Activated CD8-positive, alpha-beta T cell treated with anti-CD3 and anti-CD28 coated beads, Interleukin-2, amount 10 ng/mL, durations not matched to agents 7 days and 5 days (primary cell): Measurements from ENCODE around the gene STX4. TPM values are rescaled to one million over a fixed set of nuclear protein-coding genes. Genes with fewer than 3 reads are reported as not detected.

Source experiments
- ATAC-seq: fragments of 150-1000 bp; cut with Tn5 transposase; one replicate; pipeline ENCODE4 v1.10.0; 2021; ENCODE audit warnings: moderate library complexity
- CTCF ChIA-PET: fragments of 350-600 bp; sonication (Branson Sonifier 250); formaldehyde crosslinking; loops from one replicate; lab custom pipeline; 2021; ENCODE audit warnings: antibody characterized with exemption; lab: Charles Lee
- POLR2A ChIA-PET: fragments of 350-600 bp; sonication (Branson Sonifier 250); formaldehyde crosslinking; loops from one replicate; lab custom pipeline; 2021; ENCODE audit warnings: antibody characterized with exemption; lab: Charles Lee
- DNase-seq: peaks from one replicate; pipeline ENCODE4 v3.0.0-alpha.2; 2020
- H3K27ac Mint-ChIP-seq: one replicate; pipeline ENCODE4 v1.8.0; 2021; ENCODE audit warnings: mild to moderate bottlenecking, mixed read lengths
- H3K27me3 Mint-ChIP-seq: one replicate; pipeline ENCODE4 v1.8.0; 2021; ENCODE audit warnings: low read depth, mixed read lengths
- H3K36me3 Mint-ChIP-seq: one replicate; pipeline ENCODE4 v1.8.0; 2021; ENCODE audit warnings: low read depth, mixed read lengths
- H3K4me1 Mint-ChIP-seq: one replicate; pipeline ENCODE4 v1.8.0; 2021; ENCODE audit warnings: low read depth, mixed read lengths
- H3K4me3 Mint-ChIP-seq: one replicate; pipeline ENCODE4 v1.8.0; 2021; ENCODE audit warnings: mild to moderate bottlenecking, mixed read lengths
- H3K9me3 Mint-ChIP-seq: one replicate; pipeline ENCODE4 v1.8.0; 2022; ENCODE audit warnings: mixed read lengths; ENCODE audit not compliant: insufficient read depth
- total RNA-seq, 2 experiments: library from RNA; stranded (reverse); gene quantifications; one replicate each; pipeline ENCODE4 v1.2.3, GENCODE V29; 2021

STX4 gene
- total RNA-seq, 2 experiments from 2014 or later: 46.4 to 53.5 TPM

DNA sequence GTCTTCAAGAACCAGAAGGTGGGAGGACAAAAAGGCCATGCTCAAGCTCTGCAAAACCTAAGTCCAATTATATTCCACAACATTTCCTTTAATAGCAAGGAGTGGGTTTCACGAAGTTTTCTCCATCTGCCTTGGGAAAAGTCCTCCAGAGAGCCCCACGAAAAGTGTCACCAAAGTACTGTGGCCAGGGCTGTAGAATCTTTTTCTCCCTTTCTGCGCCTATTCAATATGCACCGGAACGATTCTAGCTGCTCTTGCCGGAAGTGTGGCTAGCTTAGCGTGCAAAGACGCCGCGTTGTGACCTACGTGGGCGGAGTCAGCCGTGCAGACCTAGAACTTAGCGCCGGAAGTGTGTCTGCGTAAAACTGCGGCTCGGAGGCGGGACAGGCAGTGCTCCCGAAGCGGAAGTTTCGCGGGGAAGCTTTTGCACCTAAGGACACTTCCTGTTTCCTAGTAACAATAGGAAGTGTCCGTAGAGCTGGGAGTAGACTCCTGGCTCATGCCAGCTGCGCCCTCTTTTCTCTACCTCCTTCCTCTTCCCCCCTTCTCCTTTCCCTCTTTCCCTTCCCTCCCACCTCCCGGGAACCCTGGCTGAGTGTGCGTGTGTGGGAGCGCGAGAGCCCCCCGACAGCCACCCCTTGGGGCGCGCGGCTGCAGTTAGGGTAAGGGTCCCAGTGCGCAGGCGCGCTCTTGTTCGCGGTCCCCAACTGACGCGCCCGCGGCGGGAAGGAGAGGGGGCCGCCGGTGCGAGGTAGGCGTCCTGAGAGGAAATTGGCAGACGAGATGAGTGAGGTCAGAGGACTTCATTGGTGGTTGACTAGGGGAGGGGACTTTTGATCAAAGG lies 40.8 kb downstream of the STX4 start, which contains the start of the genes ZNF646 and ZNF668:
Gene ZNF646 (plus strand): TSS at position 453 of the 844 bp plus-strand sequence. CDS start 1,903 bp downstream, outside the sequence.
Gene ZNF668 (minus strand): TSS at position 271 of the 844 bp plus-strand sequence. CDS start 9,781 bp downstream, outside the sequence.
- H3K9me3 Mint-ChIP-seq: no peaks in the 10 kb centered on the region
- peak within 1 kb of the TSS; percentile 99 for H3K4me3 Mint-ChIP-seq
- H3K27ac Mint-ChIP-seq: peak within 1 kb of the TSS; percentile 99
- DNase-seq (peak; percentile 100), ATAC-seq (peak; percentile 77)
- peaks cover 41% of the 10 kb centered on the region for H3K36me3 Mint-ChIP-seq
- POLR2A ChIA-PET: interaction anchor here (0.6 to 2.7 kb wide), 26 partner anchors 9 to 415 kb away, joined by 3 to 19 read pairs (median 5); partner anchors contain the start of genes ARMC5, FUS, HSD3B7 and KAT8
- no peaks in the 10 kb centered on the region for H3K27me3 Mint-ChIP-seq
- CTCF ChIA-PET: interaction anchor here (0.8 to 3.0 kb wide), 15 partner anchors 9 to 799 kb away, joined by 3 to 19 read pairs (median 4); partner anchors contain the start of genes HSD3B7, KAT8, VKORC1 and ZNF267
- peaks cover 48% of the 10 kb centered on the region for H3K4me1 Mint-ChIP-seq

- H3K36me3 Mint-ChIP-seq: peaks cover 47% of the 10 kb centered on the region
These were observed 41.4 kb downstream of the STX4 start for GRCh38 chr16:31074814-31075183.

GRCh38 chr16:31076319-31076718 lies 43.0 kb downstream of the STX4 start:
- H3K4me1 Mint-ChIP-seq: peaks cover 56% of the 10 kb centered on the region
- peak overlapping the region; percentile 18 for H3K4me3 Mint-ChIP-seq
- peaks cover 57% of the 10 kb centered on the region for H3K36me3 Mint-ChIP-seq
- H3K9me3 Mint-ChIP-seq: no peaks in the 10 kb centered on the region
- ChIA-PET CTCF (interaction anchor here (3.0 kb wide), 1 partner anchor 91 kb away, joined by 15 read pairs; the partner anchor contains the start of gene HSD3B7), POLR2A (no interaction called here)
- ATAC-seq (no peak), DNase-seq (no peak)
- H3K27ac Mint-ChIP-seq: peak overlapping the region; percentile 63
- H3K27me3 Mint-ChIP-seq: no peaks in the 10 kb centered on the region

More at GRCh38 chr16:31074814-31075183, 41.4 kb downstream of the STX4 start:
- H3K27me3 Mint-ChIP-seq: no peaks in the 10 kb centered on the region
- H3K4me1 Mint-ChIP-seq: peaks cover 50% of the 10 kb centered on the region
- POLR2A ChIA-PET: interaction anchor here (0.6 to 2.7 kb wide), 18 partner anchors 10 to 384 kb away, joined by 3 to 19 read pairs (median 6); partner anchors contain the start of genes ARMC5, FUS, HSD3B7 and KAT8
- H3K27ac Mint-ChIP-seq: peak overlapping the region; percentile 97
- DNase-seq: no peak
- no peak for ATAC-seq
- no peaks in the 10 kb centered on the region for H3K9me3 Mint-ChIP-seq
- CTCF ChIA-PET: interaction anchor here (1.0 to 3.0 kb wide), 8 partner anchors 10 to 798 kb away, joined by 3 to 19 read pairs (median 5); partner anchors contain the start of genes HSD3B7, VKORC1 and ZNF267
- peak overlapping the region; percentile 93 for H3K4me3 Mint-ChIP-seq

DNA sequence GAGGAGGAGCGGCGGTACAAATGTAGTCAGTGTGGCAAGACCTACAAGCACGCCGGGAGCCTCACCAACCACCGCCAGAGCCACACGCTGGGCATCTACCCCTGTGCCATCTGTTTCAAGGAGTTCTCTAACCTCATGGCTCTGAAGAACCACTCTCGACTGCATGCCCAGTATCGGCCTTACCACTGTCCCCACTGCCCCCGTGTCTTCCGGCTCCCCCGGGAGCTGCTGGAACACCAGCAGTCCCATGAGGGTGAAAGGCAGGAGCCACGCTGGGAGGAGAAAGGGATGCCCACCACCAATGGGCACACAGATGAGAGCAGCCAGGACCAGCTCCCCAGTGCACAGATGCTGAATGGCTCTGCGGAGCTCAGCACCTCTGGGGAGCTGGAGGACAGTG lies 43.7 kb downstream of the STX4 start:
- H3K9me3 Mint-ChIP-seq: no peaks in the 10 kb centered on the region
- peaks cover 58% of the 10 kb centered on the region for H3K36me3 Mint-ChIP-seq
- H3K4me3 Mint-ChIP-seq: no peak overlapping the region
- H3K27me3 Mint-ChIP-seq: no peaks in the 10 kb centered on the region
- DNase-seq (no peak), ATAC-seq (no peak)
- H3K27ac Mint-ChIP-seq: no peak overlapping the region
- ChIA-PET POLR2A (no interaction called here), CTCF (no interaction called here)
- H3K4me1 Mint-ChIP-seq: peaks cover 49% of the 10 kb centered on the region

DNA sequence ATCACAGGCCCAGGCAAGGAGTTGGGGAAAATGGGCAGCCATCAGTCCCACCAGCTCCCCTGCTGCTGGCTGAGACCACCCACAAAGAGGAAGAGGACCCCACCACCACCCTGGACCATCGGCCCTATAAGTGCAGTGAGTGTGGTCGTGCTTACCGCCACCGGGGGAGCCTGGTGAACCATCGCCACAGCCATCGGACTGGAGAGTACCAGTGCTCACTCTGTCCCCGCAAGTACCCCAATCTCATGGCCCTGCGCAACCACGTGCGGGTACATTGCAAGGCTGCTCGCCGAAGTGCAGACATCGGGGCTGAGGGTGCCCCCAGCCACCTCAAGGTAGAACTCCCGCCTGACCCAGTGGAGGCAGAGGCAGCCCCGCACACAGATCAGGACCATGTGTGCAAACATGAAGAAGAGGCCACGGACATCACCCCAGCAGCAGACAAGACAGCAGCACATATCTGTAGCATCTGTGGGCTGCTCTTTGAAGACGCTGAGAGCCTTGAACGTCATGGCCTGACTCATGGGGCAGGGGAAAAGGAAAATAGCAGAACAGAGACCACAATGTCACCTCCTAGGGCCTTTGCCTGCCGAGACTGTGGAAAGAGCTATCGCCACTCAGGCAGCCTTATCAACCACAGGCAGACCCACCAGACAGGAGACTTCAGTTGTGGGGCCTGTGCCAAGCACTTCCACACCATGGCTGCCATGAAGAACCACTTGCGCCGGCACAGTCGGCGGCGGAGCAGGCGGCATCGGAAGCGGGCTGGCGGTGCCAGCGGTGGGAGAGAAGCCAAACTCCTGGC lies 44.4 kb downstream of the STX4 start:
- POLR2A ChIA-PET: no interaction called here
- ATAC-seq (no peak), DNase-seq (no peak)
- Mint-ChIP-seq H3K9me3 (no peaks in the 10 kb centered on the region), H3K4me1 (peaks cover 50% of the 10 kb centered on the region), H3K27me3 (no peaks in the 10 kb centered on the region), H3K4me3 (no peak overlapping the region), H3K36me3 (peaks cover 54% of the 10 kb centered on the region), H3K27ac (no peak overlapping the region)
- CTCF ChIA-PET: no interaction called here

DNA sequence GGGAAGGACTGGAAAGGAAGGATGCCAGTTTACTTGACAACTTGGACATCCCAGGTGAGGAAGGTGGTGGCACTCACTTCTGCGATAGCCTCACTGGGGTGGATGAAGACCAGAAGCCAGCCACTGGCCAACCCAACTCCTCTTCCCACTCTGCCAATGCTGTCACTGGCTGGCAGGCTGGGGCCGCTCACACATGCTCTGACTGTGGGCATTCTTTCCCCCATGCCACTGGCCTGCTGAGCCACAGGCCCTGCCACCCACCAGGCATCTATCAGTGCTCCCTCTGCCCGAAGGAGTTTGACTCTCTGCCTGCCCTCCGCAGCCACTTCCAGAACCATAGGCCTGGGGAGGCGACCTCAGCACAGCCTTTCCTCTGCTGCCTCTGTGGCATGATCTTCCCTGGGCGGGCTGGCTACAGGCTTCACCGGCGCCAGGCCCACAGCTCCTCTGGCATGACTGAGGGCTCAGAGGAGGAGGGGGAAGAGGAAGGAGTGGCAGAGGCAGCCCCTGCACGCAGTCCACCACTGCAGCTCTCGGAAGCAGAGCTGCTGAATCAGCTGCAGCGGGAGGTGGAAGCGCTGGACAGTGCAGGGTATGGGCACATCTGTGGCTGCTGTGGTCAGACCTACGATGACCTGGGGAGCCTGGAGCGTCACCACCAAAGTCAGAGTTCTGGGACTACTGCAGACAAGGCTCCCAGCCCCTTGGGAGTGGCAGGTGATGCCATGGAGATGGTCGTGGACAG lies 45.4 kb downstream of the STX4 start:
- Mint-ChIP-seq H3K9me3 (no peaks in the 10 kb centered on the region), H3K4me3 (no peak overlapping the region), H3K27ac (no peak overlapping the region), H3K4me1 (peaks cover 50% of the 10 kb centered on the region), H3K36me3 (peaks cover 55% of the 10 kb centered on the region), H3K27me3 (no peaks in the 10 kb centered on the region)
- no peak for DNase-seq
- no peak for ATAC-seq
- CTCF ChIA-PET: interaction anchor here (0.9 kb wide), 1 partner anchor 63 kb away, joined by 4 read pairs; no protein-coding TSS in a partner anchor
- POLR2A ChIA-PET: no interaction called here

DNA sequence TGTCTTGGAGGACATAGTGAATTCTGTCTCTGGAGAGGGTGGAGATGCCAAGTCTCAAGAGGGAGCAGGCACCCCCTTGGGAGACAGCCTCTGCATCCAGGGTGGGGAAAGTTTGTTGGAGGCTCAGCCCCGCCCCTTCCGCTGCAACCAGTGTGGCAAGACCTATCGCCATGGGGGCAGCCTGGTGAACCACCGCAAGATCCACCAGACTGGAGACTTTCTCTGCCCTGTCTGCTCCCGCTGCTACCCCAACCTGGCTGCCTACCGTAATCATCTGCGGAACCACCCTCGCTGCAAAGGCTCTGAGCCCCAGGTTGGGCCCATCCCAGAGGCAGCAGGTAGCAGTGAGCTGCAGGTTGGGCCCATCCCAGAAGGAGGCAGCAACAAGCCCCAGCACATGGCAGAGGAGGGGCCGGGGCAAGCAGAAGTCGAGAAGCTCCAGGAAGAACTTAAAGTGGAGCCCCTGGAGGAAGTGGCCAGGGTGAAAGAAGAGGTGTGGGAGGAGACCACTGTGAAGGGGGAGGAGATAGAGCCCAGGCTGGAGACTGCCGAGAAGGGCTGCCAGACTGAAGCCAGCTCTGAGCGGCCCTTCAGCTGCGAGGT lies 46.1 kb downstream of the STX4 start:
- DNase-seq (no peak), ATAC-seq (no peak)
- Mint-ChIP-seq H3K9me3 (no peaks in the 10 kb centered on the region), H3K27ac (peak overlapping the region; percentile 49), H3K36me3 (peaks cover 55% of the 10 kb centered on the region), H3K4me3 (no peak overlapping the region), H3K27me3 (no peaks in the 10 kb centered on the region), H3K4me1 (peaks cover 50% of the 10 kb centered on the region)
- ChIA-PET CTCF (interaction anchor here (0.9 kb wide), 1 partner anchor 63 kb away, joined by 4 read pairs; no protein-coding TSS in a partner anchor), POLR2A (no interaction called here)

- ChIA-PET CTCF (interaction anchor here (0.9 kb wide), 1 partner anchor 62 kb away, joined by 4 read pairs; no protein-coding TSS in a partner anchor), POLR2A (no interaction called here)
- Mint-ChIP-seq H3K27me3 (no peaks in the 10 kb centered on the region), H3K4me1 (peaks cover 43% of the 10 kb centered on the region), H3K9me3 (no peaks in the 10 kb centered on the region), H3K36me3 (peaks cover 49% of the 10 kb centered on the region), H3K27ac (no peak overlapping the region), H3K4me3 (no peak overlapping the region)
- DNase-seq: no peak
- no peak for ATAC-seq
These were observed 46.8 kb downstream of the STX4 start for GRCh38 chr16:31080035-31080629.

GRCh38 chr16:31080756-31081419 lies 47.5 kb downstream of the STX4 start:
- ATAC-seq: no peak
- H3K36me3 Mint-ChIP-seq: peaks cover 51% of the 10 kb centered on the region
- no peaks in the 10 kb centered on the region for H3K9me3 Mint-ChIP-seq
- no peak overlapping the region for H3K27ac Mint-ChIP-seq
- no peaks in the 10 kb centered on the region for H3K27me3 Mint-ChIP-seq
- CTCF ChIA-PET: no interaction called here
- POLR2A ChIA-PET: no interaction called here
- DNase-seq: no peak
- H3K4me1 Mint-ChIP-seq: peaks cover 36% of the 10 kb centered on the region
- H3K4me3 Mint-ChIP-seq: no peak overlapping the region
